Stimulated activated CD4-positive, alpha-beta T cell treated with anti-CD3 and anti-CD28 coated beads, Interleukin-4, amount 100 ng/mL, for 24 hours (primary cell): Measurements from ENCODE around the gene CRABP2.

Experiments
- DNase-seq: peaks from one replicate; pipeline ENCODE4 v3.0.0-alpha.2; 2020

The CRABP2 gene

GRCh38 chr1:156652992-156653355 lies 52.4 kb downstream of the CRABP2 start:
- DNase-seq = no peak

GRCh38 chr1:156652131-156652991 lies 53.0 kb downstream of the CRABP2 start:
- no peak for DNase-seq
